Colon (tissue), 2 donors: ENCODE measurements around the gene AFAP1L1.

ENCODE experiments used
- FAIRE-seq: peaks from 2 replicates; lab custom pipeline; 2012; peaks lifted over from hg19 to GRCh38; lab: Jason Lieb, UNC
- donor health status: control.
- donor health status: control.

The AFAP1L1 gene

GRCh38 chr5:149352169-149352568 lies 80.5 kb downstream of the AFAP1L1 start:
- no peak for FAIRE-seq

DNA sequence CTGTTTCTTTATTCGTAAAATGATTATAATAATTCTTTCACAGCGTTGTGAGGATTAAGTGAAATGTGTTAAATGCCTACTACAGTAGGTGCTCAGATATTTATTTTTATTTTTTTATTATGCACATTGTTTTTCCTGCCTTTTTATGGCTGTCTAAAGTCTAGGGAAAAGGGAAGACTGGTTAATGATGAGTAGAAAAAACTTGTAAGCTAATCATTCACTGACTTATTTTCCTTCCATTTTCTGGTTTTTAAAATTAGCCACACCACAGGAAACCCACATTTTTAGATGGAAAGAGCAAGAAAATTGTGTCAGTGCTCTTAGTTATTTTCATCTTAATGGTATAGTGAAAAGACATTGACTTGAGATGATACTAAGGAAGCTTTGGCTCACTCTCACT lies 82.3 kb downstream of the AFAP1L1 start:
- no peak for FAIRE-seq

DNA sequence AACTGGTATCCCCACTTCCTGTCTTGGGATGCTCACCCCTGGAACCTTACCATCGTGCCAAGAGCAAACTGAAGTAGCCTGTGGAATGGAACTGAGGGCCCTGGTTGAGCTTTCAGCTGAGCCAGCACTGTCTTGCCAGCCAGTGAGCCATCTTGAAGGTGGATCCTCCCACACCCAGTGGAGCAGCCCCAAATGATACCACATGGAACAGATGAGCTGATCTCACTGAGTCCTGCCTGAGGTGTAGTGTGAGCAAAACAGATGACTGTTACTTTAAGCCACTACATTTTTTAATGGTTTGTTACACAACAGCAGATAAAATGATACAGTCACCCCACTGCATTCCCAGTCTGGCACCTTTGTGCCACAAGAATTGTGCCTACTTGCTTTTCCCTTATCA lies 84.0 kb downstream of the AFAP1L1 start:
- FAIRE-seq, result no peak

- FAIRE-seq, result no peak
These were observed 84.7 kb downstream of the AFAP1L1 start for GRCh38 chr5:149356391-149356790.

- FAIRE-seq, result no peak
These were observed 86.0 kb downstream of the AFAP1L1 start, which contains the start of gene PCYOX1L for GRCh38 chr5:149357370-149358293. TSS of gene PCYOX1L (plus strand) at chr5:149358046. CDS start at chr5:149358069, 23 bp downstream.

DNA sequence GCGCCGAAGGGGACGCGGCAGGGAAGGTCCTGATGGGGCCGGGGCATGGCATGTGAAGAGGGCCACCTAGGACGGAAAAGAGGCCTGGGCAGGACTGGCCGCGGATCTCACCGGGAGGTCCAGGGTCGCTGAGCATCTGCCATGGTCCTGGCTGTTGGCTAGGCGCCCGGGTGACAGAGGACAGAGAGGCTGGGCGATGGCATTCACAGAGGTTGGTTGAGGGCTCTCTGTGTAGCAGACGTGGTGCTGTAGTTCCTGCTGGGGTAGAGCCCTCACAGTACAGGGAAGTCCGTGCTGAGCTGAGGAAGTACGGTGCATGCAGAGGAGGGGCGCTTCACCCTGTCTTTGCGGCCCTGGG lies 86.6 kb downstream of the AFAP1L1 start:
- no peak for FAIRE-seq

DNA sequence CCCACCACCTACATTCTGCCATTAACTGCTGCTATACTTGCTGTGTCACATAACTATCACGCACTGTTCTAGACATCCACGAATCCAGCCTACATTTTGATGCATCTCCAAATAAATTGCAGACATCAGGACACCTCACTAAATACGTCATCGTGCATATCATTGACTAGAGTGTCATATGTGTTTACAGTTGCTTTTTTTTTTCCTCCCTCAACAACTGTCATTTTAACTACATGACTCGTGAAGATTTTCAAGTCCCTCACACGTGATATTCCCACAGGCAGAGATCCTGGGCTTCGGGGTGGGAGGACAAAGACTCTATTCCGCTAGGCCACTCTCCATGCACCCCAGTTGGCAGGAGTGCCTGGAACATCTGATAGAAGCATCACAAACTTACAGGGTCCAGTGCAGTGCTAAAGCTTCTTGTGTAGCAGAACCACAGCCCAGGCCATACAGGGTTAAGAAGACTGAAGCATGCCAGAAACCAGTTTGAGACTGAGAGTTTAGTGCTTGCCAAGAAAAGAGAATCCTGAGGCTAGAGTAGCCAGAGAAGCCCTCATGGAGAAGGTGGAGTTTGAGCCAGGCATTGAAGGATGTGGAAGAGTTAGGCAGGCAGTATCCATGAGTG lies 87.3 kb downstream of the AFAP1L1 start:
- FAIRE-seq, result no peak

- no peak for FAIRE-seq
These were observed 88.6 kb downstream of the AFAP1L1 start for GRCh38 chr5:149360272-149360671.

DNA sequence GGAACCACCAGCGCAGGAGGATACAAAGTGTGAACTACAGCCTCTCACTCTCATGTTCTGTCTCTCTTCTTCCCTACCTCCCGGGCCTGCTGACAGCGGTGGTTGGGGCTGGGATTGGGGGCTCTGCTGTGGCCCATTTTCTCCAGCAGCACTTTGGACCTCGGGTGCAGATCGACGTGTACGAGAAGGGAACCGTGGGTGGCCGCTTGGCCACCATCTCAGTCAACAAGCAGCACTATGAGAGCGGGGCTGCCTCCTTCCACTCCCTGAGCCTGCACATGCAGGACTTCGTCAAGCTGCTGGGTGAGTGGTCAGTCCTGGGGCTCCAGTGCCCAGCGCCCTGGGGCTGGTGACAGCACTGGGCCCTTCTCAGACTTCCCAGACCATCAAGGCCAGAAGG lies 90.9 kb downstream of the AFAP1L1 start:
- FAIRE-seq, result no peak

DNA sequence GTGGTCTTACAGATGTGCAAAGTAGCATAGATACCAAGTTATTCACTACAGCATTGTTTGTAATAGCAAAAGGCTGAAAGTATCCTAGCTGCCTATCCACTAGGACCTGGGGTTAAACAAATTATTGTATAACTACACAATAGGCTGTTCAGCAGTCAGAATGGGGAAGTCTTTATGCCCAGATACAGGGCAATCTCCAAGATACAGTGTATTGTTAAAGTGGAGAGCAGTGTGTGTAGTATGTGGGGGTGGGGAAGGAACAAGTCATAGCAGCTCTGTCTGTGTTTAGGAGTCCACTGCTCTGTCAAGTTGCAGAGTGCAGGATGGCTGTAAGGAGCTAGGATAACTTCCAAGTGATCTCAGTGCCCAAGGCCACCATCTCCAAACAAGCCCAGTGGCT lies 91.7 kb downstream of the AFAP1L1 start:
- FAIRE-seq, result no peak

DNA sequence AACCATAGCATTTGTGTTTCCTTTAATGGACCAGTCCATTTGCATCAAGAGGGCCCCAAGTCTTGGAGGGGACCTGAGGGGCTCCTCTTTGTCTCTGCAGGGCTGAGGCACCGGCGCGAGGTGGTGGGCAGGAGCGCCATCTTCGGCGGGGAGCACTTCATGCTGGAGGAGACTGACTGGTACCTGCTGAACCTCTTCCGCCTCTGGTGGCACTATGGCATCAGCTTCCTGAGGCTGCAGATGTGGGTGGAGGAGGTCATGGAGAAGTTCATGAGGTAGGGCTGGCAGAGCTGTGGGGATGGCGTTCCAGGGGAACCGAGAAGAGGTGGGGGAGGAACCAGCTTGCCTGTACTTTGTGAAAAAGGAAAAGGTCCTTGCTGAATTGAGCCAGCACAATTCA lies 92.3 kb downstream of the AFAP1L1 start:
- no peak for FAIRE-seq

DNA sequence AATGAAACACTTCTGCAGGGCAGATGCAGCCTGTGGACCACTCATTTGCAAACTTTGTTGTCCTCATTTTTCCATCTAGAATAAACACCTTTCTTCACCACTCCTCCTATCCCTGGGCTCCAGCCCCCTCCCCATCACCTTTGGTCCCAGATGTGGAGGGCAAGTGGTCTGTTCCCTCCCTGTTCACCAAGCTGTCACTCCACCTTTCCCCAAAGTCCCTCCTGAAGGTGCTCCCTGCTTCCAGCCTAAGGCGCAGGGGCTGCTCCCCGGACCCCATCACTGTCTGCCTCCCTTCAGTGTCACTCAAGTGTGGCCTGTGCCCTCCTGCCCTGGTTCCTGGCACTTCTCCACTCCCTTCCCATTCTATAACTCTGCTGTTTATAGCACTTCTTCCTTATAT lies 93.1 kb downstream of the AFAP1L1 start:
- no peak for FAIRE-seq

DNA sequence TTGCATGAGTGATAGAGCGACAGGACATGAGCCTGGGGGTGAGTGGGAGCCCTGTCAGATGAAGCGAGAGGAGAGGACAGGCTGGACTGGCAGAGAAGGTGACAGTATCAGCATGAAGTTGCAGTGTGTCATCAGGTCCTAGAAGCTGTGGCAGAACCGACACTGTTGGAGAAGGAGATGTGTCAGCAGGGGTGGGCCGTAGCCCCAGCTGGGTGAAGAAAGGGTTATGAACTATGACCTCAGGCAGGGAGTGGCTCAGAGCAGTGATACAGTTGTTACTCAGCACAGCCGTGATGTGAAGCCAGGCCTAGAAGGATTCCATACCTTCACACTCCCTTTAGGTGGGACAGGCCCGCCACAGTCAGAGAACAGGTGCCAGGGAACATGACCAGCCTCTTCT lies 93.8 kb downstream of the AFAP1L1 start:
- no peak for FAIRE-seq

DNA sequence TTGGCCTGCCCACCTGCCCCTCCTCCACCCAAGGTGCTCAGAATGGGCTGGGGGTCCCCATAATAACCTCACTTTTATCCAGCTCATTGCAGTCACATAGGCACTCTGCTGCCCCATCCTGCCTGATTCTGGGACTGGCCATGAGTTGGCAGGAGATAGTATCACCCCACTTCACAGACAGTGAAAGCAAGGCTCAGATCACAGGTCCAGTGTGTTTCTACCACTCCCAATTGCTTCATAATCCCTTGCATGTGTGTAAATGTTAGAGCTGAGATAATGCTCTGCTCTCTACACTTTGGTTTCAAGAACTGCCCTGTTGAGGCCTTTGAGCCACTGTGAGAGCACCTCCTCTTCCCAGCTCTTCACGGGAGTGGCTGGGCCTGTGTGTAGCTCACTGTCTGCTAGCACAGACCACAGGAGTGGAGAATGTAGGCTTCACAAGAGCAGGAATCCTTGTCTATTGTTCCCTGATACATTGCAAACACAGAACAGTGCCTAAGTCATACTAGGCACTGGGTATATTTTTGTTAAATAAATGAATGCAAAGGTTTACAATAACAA lies 94.6 kb downstream of the AFAP1L1 start:
- no peak for FAIRE-seq

- FAIRE-seq, result no peak
These were observed 95.8 kb downstream of the AFAP1L1 start for GRCh38 chr5:149367249-149367971.

DNA sequence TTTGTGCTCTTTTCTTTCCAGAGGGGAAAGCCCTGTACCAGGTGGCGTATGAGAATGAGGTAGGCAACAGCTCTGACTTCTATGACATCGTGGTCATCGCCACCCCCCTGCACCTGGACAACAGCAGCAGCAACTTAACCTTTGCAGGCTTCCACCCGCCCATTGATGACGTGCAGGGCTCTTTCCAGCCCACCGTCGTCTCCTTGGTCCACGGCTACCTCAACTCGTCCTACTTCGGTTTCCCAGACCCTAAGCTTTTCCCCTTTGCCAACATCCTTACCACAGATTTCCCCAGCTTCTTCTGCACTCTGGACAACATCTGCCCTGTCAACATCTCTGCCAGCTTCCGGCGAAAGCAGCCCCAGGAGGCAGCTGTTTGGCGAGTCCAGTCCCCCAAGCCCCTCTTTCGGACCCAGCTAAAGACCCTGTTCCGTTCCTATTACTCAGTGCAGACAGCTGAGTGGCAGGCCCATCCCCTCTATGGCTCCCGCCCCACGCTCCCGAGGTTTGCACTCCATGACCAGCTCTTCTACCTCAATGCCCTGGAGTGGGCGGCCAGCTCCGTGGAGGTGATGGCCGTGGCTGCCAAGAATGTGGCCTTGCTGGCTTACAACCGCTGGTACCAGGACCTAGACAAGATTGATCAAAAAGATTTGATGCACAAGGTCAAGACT lies 96.5 kb downstream of the AFAP1L1 start:
- no peak for FAIRE-seq

DNA sequence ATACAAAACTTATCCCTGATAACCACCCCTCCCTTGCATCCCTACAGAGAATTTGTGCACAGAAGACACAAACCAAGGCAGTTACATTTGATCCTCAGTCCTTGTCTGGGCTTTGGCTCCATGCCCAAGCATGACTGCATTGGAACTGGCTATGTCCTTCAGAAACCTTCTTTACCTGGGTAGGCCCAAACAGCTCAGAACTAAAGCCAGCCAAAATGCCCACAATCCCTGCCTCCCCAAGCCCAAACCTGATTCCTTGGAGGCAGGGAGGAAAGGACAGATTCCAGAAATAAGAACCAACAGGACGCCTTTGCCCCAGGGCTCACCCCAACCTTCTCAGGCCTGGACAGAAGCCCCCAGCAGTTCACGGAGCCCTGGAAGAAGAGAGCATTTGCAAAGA lies 99.2 kb downstream of the AFAP1L1 start:
- no peak for FAIRE-seq

DNA sequence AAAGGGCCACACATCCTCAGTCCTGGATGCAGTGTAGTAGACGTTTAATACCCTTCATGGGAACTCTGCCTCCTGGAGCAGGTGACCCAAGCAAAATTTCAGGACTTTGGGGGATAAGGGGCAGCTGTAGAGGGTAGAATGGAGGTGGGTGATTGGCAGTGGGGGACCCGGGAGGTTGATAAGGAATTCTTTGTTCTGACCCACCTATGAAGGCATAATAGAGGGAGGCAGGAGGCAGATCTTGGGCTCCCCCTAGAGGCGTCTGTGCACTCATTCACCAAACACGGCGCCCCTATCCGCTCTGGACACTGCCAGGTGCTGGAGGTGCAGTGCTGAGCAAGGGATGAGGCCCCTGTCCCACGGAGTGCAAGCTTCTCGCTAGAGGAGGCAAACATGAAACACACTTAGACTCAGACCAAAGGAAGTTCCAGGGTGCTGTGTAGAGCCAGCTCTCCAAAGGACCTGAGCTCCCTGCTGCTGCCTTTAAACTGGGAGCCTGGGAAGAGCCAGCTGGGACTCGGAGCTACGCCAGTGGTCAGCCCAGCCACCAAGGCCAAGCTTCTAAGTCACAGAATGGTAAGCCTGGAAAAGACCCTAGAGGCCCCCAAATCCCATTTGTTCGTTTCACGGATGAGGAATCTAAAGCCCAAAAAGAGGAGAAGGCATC lies 99.8 kb downstream of the AFAP1L1 start:
- FAIRE-seq, result no peak

DNA sequence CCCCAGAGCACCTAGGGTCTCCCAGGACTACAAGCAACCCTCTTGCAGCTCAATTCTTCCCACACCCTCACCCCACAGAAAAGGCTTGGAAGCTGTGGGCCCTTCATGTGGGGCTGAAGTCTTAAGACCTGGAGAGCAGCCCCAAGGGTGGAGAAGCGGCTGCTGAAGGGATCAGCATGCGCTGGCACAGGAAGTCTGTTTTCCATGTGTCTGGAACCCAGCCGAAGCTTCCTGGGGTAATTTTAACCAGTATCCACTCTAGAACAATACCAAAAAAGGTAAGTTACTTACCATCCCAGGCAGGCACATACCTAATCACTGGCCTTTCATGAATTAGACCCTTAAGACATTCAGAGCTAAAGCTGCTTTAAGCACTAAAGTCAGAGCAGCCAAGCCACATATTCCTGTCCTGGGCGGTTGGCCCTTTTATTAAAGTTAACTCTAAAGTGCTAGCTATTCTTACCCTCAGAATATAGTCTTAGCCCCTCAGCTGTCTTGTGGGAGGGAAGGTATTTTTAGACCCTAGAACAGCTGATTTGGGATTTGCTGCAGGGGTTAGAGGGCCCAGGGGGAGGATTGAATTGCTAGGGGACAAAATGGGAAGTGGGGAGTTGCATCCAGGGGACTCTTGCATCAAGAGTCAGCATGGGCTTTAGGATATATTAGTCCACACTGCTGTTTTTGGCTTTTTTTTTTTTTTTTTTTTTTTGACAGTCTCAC lies 100.6 kb downstream of the AFAP1L1 start:
- no peak for FAIRE-seq

GRCh38 chr5:149372932-149373331 lies 101.3 kb downstream of the AFAP1L1 start:
- no peak for FAIRE-seq

- no peak for FAIRE-seq
These were observed 102.6 kb downstream of the AFAP1L1 start for GRCh38 chr5:149374303-149374702.
